IPS-18c (cell line): ENCODE measurements around the gene PARVB.

ENCODE experiments used
- H3K4me3 ChIP-seq: 2 replicates; pipeline ENCODE4 v1.7.0; 2013; ENCODE audit warnings: low read depth, mild to moderate bottlenecking, low read length, moderate library complexity; ENCODE audit not compliant: insufficient read depth
- H3K9me3 ChIP-seq: one replicate; pipeline ENCODE4 v1.6.1; 2013; ENCODE audit warnings: mild to moderate bottlenecking, low read length, moderate library complexity; ENCODE audit not compliant: control insufficient read depth, insufficient read depth

Gene PARVB

DNA sequence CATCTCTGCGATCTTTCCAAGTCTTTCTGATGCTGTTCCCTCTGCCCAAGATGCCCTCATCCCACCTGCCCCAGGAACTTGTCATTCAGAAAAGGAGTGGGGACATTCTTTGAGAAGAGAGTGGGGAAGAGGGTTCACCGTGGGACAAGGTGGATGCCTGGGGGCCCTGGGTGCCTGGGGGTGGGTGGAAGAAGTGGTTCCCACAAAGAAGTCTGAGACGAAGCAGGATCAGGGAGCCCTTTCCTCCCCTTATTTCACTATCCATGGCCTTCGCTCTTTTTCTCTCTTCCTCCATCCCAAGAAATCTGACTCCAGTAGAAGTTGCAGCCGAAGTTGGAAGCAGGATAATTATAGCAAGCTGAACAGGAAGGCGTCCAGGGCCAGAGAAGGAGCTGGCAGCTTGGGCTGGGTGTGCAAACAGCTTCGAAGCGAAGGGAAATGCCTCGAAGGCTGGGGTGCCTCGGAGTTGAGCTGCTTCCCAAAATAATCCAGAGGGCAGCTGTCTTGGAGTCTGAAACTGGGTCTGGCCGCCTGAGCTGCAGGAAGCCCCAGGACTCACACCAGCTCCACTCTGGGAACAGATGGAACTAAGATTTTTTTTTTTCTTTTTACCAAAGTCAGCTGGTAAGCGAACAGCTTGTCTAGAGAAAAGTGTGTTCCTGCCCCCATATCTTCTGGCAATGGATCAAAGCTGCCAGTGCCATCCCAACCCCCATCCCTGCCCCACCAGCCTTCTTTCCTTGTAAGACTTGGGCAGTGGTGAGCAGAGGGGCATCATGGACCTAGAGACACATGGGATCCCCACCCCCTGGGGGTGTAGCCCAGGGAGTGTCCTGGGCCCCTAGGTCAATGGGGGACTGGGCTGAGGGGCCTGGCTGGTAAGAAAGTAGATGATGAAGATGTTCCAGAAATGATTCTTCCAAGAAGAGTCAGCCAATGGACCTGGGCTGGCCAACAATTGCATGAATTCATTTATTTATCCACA is 188.1 kb downstream of the PARVB start:
- Histone ChIP-seq H3K9me3 (no peaks in the 10 kb centered on the region), H3K4me3 (no peak overlapping the region)

DNA sequence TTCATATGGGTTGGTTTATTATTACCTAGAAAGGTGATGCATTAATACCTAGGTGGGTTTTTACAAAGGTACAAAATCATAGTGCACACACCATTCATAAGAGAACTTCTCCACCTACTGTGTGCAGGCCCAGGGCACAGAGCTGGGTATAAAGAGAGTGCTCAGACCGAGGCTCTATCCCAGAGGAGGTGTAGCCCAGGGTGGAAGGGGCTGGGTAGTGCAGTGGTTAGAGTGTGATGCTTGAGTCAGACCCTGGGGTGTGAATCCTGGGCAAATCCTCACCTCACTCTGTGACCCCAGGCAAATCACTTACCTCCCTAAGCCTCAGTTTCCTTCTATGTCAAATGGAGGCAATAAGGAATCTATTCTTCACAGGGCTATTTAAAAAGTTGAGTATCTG is 188.8 kb downstream of the PARVB start:
- no peak overlapping the region for H3K4me3 ChIP-seq
- no peaks in the 10 kb centered on the region for H3K9me3 ChIP-seq

DNA sequence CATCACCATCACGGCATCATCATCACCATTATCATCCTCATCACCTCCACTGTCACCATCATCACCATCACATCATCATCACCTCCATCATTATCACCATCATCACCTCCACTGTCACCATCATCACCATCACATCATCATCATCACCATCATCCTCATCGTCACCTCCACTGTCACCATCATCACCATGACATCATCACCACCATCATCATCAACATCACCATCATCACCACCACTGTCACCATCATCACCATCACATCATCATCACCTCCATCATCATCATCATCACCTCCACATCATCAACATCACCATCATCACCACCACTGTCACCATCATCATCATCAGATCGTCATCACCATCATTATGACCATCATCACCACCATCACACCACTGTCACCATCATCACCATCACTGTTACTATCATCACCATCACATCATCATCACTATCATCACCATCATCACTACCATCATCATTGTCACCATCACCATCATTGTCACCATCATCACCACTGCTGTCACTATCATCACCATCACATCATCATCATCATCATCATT is 189.5 kb downstream of the PARVB start:
- Histone ChIP-seq H3K4me3 (no peak overlapping the region), H3K9me3 (no peaks in the 10 kb centered on the region)

DNA sequence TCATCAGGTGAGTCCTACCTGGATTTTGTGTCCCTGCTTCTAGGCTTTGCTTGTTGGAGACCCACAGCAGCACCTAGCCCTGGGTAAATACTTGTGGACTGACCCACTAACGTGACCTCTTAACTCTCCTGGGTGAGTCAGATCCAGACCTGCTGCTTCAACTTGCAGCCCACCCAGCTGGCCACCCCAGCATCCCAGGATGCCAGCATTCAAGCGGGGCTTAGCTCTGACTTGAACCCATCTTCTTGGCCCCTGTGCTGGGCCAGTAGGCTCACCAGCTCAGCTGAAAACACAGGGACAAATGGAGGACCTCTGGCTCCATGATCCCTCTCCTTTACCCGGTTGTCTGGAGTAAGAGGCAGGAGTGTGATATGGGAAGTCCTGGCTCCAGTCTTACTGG is 190.1 kb downstream of the PARVB start:
- Histone ChIP-seq H3K4me3 (no peak overlapping the region), H3K9me3 (no peaks in the 10 kb centered on the region)

DNA sequence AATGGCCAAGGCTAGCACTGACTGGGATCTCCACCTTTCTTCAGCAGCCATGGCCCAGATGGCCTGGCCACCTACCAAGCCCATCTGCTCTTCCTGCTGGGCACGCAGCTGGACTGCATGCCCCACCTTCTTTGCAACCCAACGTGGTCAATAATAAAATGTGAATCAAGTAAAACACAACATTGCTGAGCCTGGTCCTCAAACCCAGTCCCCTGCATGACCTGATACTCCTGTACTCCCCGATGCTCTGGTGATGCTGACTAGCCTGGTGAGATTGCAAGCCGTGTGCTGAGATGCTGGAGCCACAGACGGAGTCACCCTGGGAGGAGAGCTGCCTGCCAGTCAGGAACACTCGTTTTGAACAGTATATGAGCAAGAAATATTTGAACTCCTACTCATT is 190.7 kb downstream of the PARVB start:
- Histone ChIP-seq H3K4me3 (no peak overlapping the region), H3K9me3 (no peaks in the 10 kb centered on the region)

DNA sequence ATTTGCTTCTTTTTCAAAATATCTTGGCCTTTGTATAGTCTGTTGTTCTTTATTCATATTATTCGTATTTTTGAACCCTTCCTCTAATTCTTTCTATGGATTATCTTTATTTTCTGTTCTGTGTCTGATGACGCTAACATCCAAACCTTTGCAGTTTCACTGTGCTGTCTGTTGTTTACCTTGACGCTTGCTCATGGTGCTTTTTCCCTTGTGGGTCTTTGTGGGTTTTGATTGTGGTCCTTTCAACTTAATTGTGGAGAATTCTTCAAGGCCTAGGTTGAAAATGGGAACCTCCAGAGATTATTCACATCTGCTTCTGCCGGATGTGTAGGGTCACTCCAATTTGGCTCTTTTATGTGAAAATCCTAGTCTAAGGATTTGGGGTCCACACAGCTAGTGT is 191.2 kb downstream of the PARVB start:
- no peak overlapping the region for H3K4me3 ChIP-seq

DNA sequence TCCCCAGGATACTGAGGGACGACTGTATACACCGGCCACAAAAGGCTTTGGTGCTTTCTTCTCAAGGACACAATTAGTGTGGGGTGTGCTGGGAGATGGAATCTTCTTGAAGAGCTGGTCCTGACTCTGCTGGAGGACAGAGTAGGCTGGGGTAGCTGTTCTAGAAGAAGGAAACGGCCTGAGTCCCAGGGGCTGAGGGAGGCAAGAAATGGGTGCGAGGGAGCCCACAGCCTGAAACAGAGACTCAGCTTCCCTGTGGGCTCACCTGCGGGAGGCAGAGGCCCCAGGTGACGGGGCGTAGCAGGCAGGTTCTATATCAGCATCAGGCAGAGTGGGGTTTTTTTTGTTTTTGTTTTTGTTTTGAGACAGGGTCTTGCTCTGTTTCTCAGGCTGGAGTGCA is 193.2 kb downstream of the PARVB start:
- Histone ChIP-seq H3K4me3 (no peak overlapping the region), H3K9me3 (no peaks in the 10 kb centered on the region)

More for the DNA sequence above, 191.2 kb downstream of the PARVB start:
- H3K9me3 ChIP-seq: no peaks in the 10 kb centered on the region

DNA sequence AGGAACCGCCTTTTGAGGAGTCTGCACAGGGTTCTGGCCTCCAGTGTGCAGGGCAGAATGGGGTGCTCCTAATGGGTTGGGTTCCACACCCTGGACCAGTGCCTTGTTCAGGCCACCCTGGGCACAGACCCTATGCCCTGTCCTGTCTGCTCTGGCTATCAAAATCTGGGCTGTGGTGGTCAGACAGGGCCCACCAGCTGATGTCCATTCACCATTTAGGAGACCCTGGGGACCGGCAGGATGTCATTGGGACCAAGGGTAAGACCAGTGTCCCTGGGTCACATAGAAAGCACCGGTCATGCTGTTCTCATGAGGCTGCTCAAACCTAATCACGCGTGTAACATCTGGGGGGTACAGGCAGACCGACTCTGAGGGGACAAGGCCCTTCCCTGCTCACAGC is 194.0 kb downstream of the PARVB start:
- H3K9me3 ChIP-seq: no peaks in the 10 kb centered on the region
- H3K4me3 ChIP-seq: no peak overlapping the region

DNA sequence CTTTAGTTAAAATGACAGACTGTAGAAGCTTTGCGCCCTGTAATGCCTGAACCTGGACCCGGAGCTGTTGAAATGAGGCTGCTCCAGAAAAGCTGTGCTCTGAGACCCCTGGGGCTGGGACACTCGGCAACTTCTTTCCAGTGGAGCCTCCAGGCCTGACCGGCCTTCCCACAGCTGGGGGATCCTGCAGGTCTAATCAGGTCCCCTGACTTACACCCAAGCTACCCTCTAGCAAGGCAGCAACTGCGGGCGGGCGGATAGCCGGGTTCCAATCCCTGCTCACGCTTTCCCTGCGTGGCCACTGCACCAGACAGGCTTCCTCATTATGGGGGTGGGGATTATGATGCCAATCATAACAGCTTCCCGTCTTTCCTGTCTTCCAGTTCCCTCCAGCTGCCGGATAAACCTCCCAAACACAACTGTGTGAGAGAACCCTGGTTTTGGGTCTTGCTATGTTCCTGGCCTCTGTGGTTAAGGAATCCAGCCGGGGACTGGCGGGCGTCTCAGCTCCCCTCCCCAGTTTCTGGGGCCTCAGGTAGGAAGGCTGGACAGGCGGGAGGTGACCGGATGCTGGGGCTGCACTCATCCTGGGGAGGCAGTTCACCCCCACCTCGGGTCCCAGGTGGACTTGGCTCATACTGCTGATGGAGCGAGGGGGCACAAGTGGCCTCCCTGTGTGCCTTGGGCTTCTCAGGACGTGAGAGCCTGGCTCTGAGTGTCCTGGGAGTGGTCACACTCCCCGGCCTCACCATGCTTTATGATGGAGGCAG is 195.2 kb downstream of the PARVB start:
- H3K4me3 ChIP-seq: no peak overlapping the region
- H3K9me3 ChIP-seq: no peaks in the 10 kb centered on the region

DNA sequence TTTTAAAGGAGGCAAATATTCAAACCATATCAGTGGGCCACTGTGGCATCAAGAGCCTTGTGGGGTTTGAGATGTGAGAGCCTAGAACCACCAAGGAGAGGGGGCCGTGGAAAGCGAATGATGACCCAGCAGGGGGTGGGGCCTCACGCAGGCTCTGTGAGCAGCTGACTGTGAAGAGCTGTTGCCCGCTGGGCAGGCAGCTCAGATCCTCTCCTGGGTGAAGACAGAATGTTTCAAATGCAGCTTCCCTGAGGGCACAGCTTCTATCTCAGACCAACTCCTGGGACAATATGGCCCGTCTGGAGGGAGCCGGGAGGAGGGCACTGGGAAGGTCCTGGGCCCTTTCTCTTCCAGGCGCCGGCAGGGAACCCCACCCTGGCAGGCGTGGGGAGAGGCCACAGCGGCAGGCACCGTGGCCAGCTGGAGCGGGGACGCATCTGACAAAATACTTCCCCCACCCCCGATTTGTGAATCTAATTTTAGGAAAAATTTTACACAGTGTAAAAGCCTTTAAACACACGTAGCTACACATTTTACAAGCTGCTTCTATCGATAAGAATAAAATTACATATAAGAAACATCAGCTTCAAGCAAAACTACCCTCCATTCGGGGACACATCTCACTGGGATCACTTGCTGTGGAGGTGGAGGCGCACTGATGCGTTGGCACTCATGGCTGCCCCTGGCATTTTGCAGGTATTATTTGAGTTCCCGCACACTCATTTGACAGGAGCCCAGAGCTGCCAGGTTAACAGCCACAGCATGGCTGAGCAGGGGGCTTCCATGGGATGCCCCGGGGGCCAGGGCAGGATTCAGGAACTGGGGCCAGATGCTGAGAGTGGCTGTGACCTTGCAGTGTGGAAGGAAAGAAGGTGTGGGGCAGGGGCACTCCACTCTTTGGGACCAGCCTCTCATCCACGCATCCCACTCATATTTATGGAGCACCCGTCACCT is 196.9 kb downstream of the PARVB start:
- Histone ChIP-seq H3K4me3 (no peak overlapping the region), H3K9me3 (no peaks in the 10 kb centered on the region)

DNA sequence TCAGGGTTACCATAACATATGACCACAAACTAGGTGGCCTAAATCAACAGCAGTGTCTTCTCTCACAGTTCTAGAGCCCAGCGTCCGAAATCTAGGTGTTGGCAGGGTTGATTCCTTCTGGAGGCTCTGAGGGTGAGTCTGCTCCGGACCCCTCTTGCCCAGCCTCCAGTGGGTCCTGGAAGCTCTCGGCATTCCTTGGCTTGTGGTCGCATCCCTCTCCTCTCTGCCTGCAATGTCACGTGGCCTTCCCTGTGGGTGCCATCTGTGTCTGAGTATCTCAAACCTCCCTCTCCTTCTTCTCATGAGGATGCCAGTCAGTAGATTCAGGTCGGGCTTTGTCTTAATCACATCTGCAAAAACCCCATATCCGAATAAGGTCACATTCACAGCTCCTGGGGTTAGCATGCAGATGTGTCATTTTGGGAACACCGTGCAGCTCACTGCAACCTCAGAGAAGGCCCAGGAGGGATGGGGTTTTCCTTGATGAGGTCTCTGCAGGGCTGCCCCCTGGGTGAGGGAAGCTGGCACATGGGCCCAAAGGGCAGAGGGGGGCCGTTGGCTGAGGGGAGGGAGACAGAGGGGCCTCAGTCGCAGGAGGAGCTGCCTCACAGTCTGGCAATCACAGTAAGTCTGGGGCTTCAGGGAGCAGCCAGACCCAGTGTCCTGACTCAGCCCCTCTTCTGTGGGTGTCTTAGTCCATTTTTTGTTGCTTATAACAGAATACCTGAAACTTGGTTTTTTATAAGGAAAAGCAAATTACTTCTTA is 197.8 kb downstream of the PARVB start:
- no peaks in the 10 kb centered on the region for H3K9me3 ChIP-seq
- H3K4me3 ChIP-seq: no peak overlapping the region
